GM18505 (cell line): ENCODE results near the gene ANO7.
A peak's percentile ranks its signal among the peaks of the same experiment; 100 is the strongest.

Source experiments
- ATAC-seq: cut with Tn5 transposase; IDR thresholded peaks from one replicate; pipeline ENCODE4 v1.9.1; 2021; ENCODE audit not compliant: unreplicated experiment
- POLR2A ChIP-seq: IDR thresholded peaks from 4 replicates; pipeline ENCODE4 v1.6.1; 2011; ENCODE audit warnings: borderline replicate concordance; ENCODE audit not compliant: insufficient read depth, insufficient read length; ENCODE audit errors: extremely low read depth

ANO7 gene

GRCh38 chr2:241188361-241189092, at the start of gene ANO7:
Gene ANO7, plus strand, starts transcription at chr2:241188677. Its CDS starts 1,387 bp downstream, at chr2:241190064.
- TF ChIP-seq POLR2A = no peak
- ATAC-seq = no peak

GRCh38 chr2:241139531-241140444, 48.7 kb upstream of the ANO7 start:
- ATAC-seq = no peak

GRCh38 chr2:241140445-241140840, 48.0 kb upstream of the ANO7 start:
- TF ChIP-seq POLR2A = no peak
- no peak for ATAC-seq

More at GRCh38 chr2:241139531-241140444, 48.7 kb upstream of the ANO7 start:
- no peak for TF ChIP-seq POLR2A

- no peak for ATAC-seq
- no peak for TF ChIP-seq POLR2A
Measured at GRCh38 chr2:241141214-241141770, 47.2 kb upstream of the ANO7 start.

GRCh38 chr2:241142063-241142462, 46.4 kb upstream of the ANO7 start:
- ATAC-seq = no peak
- no peak for TF ChIP-seq POLR2A

- TF ChIP-seq POLR2A = no peak
- ATAC-seq = no peak
Measured at GRCh38 chr2:241142593-241142992, 45.9 kb upstream of the ANO7 start.

GRCh38 chr2:241146286-241146685, 42.2 kb upstream of the ANO7 start:
- TF ChIP-seq POLR2A = no peak
- ATAC-seq = no peak

- no peak for ATAC-seq
- no peak for TF ChIP-seq POLR2A
Measured at GRCh38 chr2:241147336-241147735, 41.1 kb upstream of the ANO7 start.

- TF ChIP-seq POLR2A = no peak
- ATAC-seq = no peak
Measured at GRCh38 chr2:241148239-241148638, 40.2 kb upstream of the ANO7 start.

- ATAC-seq = peak; percentile 64
- TF ChIP-seq POLR2A = peak; percentile 29
Measured at GRCh38 chr2:241148891-241149674, 39.4 kb upstream of the ANO7 start, which contains the start of gene PASK. Gene PASK, minus strand, starts transcription at chr2:241149472. Its CDS starts 6,440 bp downstream, at chr2:241143032.

- peak; percentile 22 for ATAC-seq
- TF ChIP-seq POLR2A = peak; percentile 2
Measured at GRCh38 chr2:241149675-241149924, 38.9 kb upstream of the ANO7 start.

GRCh38 chr2:241149925-241150659, 38.4 kb upstream of the ANO7 start, which contains the start of gene PPP1R7:
Gene PPP1R7, plus strand, starts transcription at chr2:241150467. Its CDS starts 29 bp downstream, at chr2:241150496.
- peak; percentile 80 for TF ChIP-seq POLR2A
- ATAC-seq = peak; percentile 67
